Ovary (tissue), 9 donors: ENCODE results near the gene PPP4R1. TPM values are rescaled to one million over a fixed set of nuclear protein-coding genes. Genes with fewer than 3 reads are reported as not detected.

ENCODE experiments used
- DNase-seq, 5 donors: peaks; one replicate each; pipeline ENCODE4 v3.0.0-alpha.2; 2019 to 2020
- H3K27ac ChIP-seq, 2 donors: fragments of 200-600 bp; one replicate each; pipeline versions ENCODE4 v1.5.1 to v1.8.0; 2019 to 2022
- H3K27me3 ChIP-seq: fragments of 200-600 bp; one replicate; pipeline ENCODE4 v1.8.0; 2022
- H3K36me3 ChIP-seq: fragments of 200-600 bp; sonication (generic); one replicate; pipeline ENCODE4 v1.5.1; 2019
- H3K4me1 ChIP-seq: one replicate; pipeline ENCODE4 v1.8.1; 2013; ENCODE audit warnings: mild to moderate bottlenecking, moderate library complexity; ENCODE audit not compliant: insufficient read depth
- H3K4me3 ChIP-seq: fragments of 200-600 bp; sonication (generic); one replicate; pipeline ENCODE4 v1.5.1; 2017
- H3K9me3 ChIP-seq, 2 donors: fragments of 200-600 bp in 1 of 2; sonication (generic) in 1 of 2; one replicate each; pipeline versions ENCODE4 v1.5.1 to v1.8.1; 2013 to 2019; ENCODE audit warnings: mild to moderate bottlenecking in 1 of 2, moderate library complexity in 1 of 2
- EP300 ChIP-seq: sonication (generic); formaldehyde crosslinking; IDR thresholded peaks from one replicate; pipeline ENCODE4 v1.6.1; 2017; ENCODE audit warnings: antibody characterized with exemption
- POLR2A ChIP-seq: fragments of 450-650 bp; IDR thresholded peaks from one replicate; pipeline ENCODE4 v1.6.1; 2017; ENCODE audit warnings: antibody characterized with exemption, mild to moderate bottlenecking, moderate library complexity
- WGBS, 3 donors: extraction: QIAGEN DNeasy Blood & Tissue Kit in 1 of 3; methylation state at CpG; one replicate each; pipeline versions ENCODE4 v1.1.5 to v1.1.7; 2013 to 2017; 5-methylcytosine and 5-hydroxymethylcytosine counted together
- intact Hi-C, 4 donors: fragments of 100-400 bp; cut with DNase I; formaldehyde crosslinking; loops; one replicate each; pipeline versions ENCODE4 v1.11.0 to v1.15.1; 2022 to 2023
- polyA plus RNA-seq, 2 donors: library from polyadenylated mRNA; stranded (reverse); fragments of 200-250 nt in 1 of 2; fragments of 350-450 nt in 1 of 2; fragmentation: Illumina TruSeq in 1 of 2; extraction: RNeasy Lipid Tissue Mini Kit (QIAGEN cat#74804) in 1 of 2; gene quantifications; one replicate each; pipeline ENCODE4 v1.2.3, GENCODE V29; 2013 to 2014
- total RNA-seq, 7 donors: library from RNA; depleted of rRNA in 2 of 7; stranded (reverse); fragments of >200 nt in 2 of 7; fragmentation: NEBNext Ultra II Directional in 3 of 7; extraction: Animal tissue kit (Norgen Biotek cat#: 25700) in 3 of 7; gene quantifications; one replicate each; pipeline versions ENCODE4 v1.1.0 to v1.2.4, GENCODE V29; 2016 to 2023
- TF ChIP-seq, protein P1 (sequence below), 3 donors: fragments of 450-650 bp in 2 of 3; fragments of 200-600 bp in 1 of 3; IDR thresholded peaks; one replicate each; pipeline versions ENCODE4 v1.5.1 to v1.8.0; 2016 to 2022; ENCODE audit warnings: antibody characterized with exemption in 3 of 3, mild to moderate bottlenecking in 1 of 3
- donor health status: DM: no; HTN: no; CAD: no; lungs with moderate emphysema.
- donor health status: DM: no; HTN: no; CAD: no.
- donor health status: Bipolar disorder and iron deficiency.
- donor health status: DM: yes; HTN: yes; CAD: no.
- donor health status: DM: no; HTN: no; CAD: no.
- donor health status: DM: yes; HTN: yes; CAD: no.

Gene PPP4R1
- total and polyA plus RNA-seq, 9 donors: 31.4 to 128 (median 107) TPM

DNA sequence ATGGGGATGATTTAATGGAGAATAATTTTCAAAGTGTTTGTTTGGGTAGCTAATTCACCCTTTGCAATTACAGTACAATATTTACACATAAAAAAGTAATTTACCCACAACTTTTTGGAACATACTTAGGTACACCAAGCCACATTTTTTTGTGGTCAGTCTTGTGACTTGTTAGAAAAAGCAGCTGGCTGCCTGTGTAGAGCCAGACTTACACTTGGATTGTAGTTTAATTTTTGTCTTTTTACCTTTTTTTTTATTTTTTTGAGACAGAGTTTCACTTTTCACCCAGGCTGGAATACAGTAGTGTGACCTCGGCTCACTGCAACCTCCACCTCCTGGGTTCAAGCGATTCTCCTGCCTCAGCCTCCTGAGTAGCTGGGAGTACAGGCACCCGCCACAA lies 93.7 kb downstream of the PPP4R1 start:
- no peak for DNase-seq
- Histone ChIP-seq H3K4me3 (no peak overlapping the region), H3K9me3 (no peaks in the 10 kb centered on the region), H3K27ac (peak overlapping the region in 1 of 2 donors; percentile 28), H3K4me1 (peaks cover 4% of the 10 kb centered on the region), H3K27me3 (no peaks in the 10 kb centered on the region), H3K36me3 (no peaks in the 10 kb centered on the region)
- TF ChIP-seq EP300 (no peak), POLR2A (no peak)
- TF ChIP-seq, protein P1, sequence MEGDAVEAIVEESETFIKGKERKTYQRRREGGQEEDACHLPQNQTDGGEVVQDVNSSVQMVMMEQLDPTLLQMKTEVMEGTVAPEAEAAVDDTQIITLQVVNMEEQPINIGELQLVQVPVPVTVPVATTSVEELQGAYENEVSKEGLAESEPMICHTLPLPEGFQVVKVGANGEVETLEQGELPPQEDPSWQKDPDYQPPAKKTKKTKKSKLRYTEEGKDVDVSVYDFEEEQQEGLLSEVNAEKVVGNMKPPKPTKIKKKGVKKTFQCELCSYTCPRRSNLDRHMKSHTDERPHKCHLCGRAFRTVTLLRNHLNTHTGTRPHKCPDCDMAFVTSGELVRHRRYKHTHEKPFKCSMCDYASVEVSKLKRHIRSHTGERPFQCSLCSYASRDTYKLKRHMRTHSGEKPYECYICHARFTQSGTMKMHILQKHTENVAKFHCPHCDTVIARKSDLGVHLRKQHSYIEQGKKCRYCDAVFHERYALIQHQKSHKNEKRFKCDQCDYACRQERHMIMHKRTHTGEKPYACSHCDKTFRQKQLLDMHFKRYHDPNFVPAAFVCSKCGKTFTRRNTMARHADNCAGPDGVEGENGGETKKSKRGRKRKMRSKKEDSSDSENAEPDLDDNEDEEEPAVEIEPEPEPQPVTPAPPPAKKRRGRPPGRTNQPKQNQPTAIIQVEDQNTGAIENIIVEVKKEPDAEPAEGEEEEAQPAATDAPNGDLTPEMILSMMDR (IDR thresholded peaks at IDR 0.05): no peak
- intact Hi-C loops: no loop called here
- WGBS, 3 donors: 38 to 53% (median 43%) methylated on average over 3 of the region's 3 CpGs

DNA sequence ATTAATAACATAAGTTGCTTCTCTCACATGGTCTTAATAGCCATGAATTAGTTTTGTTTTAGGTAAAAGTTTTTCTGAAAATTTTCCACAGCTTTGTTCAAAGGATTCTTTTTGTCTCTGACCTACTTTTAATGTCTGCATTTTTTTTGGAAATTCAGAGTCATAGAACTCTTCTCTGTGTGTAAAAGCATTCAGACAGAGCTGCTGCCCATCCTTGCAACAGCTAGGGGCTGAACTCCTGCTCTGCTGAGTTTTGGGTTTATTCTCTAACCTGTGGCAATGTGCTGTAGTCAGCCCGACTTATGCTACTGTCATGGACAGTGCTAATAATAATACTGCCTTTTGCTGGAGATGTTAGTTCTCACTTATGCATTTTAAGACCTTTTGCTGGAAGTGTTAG lies 95.0 kb downstream of the PPP4R1 start:
- no peaks in the 10 kb centered on the region for H3K9me3 ChIP-seq
- WGBS, 3 donors: 18 to 40% (median 30%) methylated on average over 1 of the region's 1 CpG
- H3K27me3 ChIP-seq: no peaks in the 10 kb centered on the region
- no peak overlapping the region for H3K4me3 ChIP-seq
- DNase-seq: no peak
- H3K4me1 ChIP-seq: peaks cover 3% of the 10 kb centered on the region
- TF ChIP-seq POLR2A: no peak
- TF ChIP-seq EP300: no peak
- TF ChIP-seq, protein P1 (IDR thresholded peaks at IDR 0.05): no peak
- H3K36me3 ChIP-seq: no peaks in the 10 kb centered on the region
- H3K27ac ChIP-seq: no peak overlapping the region
- intact Hi-C loops: loop anchor here in 1 of 4 donors (10.0 kb wide), 1 partner anchor 445 kb away; no protein-coding TSS in a partner anchor

DNA sequence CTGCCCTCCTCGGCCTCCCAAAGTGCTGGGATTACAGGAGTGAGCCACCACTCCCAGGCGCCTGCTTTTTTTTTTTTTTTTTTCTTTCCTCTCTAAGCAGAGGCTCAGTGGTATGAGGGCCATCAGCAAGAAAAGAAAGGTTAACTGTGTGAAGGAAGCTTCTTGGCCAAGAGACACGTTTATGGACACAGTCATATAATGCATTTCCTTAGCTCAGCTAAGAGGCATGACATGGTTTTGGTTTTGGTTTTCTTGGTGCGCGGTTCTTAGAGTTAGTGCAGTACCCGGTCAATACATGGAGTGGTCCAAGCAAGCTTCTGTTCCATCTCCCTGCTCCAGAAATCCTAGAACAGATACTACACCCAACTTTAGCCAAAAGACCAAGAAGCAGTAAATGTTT lies 96.5 kb downstream of the PPP4R1 start:
- TF ChIP-seq, protein P1 (IDR thresholded peaks at IDR 0.05): no peak
- TF ChIP-seq POLR2A (no peak), EP300 (no peak)
- Histone ChIP-seq H3K36me3 (no peaks in the 10 kb centered on the region), H3K4me3 (no peak overlapping the region), H3K4me1 (peaks cover 6% of the 10 kb centered on the region), H3K9me3 (no peaks in the 10 kb centered on the region), H3K27me3 (no peaks in the 10 kb centered on the region), H3K27ac (no peak overlapping the region)
- intact Hi-C loops: loop anchor here in 1 of 4 donors (10.0 kb wide), 1 partner anchor 443 kb away; no protein-coding TSS in a partner anchor
- DNase-seq: no peak
- 73 to 83% (median 82%) methylated on average over 6 of the region's 6 CpGs for WGBS, 3 donors

DNA sequence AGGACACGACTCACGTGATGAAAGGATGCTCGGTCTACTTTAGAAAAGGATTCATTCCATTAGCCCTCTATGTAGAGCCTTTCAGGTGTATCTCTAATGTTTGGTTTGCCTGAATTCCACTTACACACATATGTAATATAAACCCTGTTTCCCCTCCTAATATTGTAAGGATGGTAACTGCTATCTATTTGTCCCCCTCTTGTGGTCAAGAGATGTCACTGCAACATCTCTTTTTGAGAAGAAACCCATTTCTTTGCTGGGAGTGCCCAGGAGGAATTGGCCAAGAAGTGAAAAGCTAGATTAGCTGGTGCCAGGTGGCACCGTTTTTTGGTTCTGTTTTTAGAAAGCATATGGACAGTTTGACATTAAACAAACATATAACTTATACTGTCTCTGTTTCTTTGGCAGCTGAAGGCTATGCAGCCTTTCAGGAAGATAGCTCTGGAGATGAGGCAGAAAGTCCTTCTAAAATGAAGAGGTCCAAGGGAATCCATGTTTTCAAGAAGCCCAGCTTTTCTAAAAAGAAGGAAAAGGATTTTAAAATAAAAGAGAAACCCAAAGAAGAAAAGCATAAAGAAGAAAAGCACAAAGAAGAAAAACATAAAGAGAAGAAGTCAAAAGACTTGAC lies 97.8 kb downstream of the PPP4R1 start:
- no peak for TF ChIP-seq EP300
- TF ChIP-seq, protein P1 (IDR thresholded peaks at IDR 0.05): peak; percentile 33 to 46 (median 41)
- no peak for TF ChIP-seq POLR2A
- 74 to 82% (median 77%) methylated on average over 4 of the region's 4 CpGs for WGBS, 3 donors
- no peak overlapping the region for H3K27ac ChIP-seq
- H3K36me3 ChIP-seq: no peaks in the 10 kb centered on the region
- DNase-seq: no peak
- H3K4me3 ChIP-seq: no peak overlapping the region
- intact Hi-C loops: loop anchor here in 1 of 4 donors (10.0 kb wide), 1 partner anchor 442 kb away; no protein-coding TSS in a partner anchor
- no peaks in the 10 kb centered on the region for H3K9me3 ChIP-seq
- H3K27me3 ChIP-seq: no peaks in the 10 kb centered on the region
- peaks cover 3% of the 10 kb centered on the region for H3K4me1 ChIP-seq
